Large intestine (tissue), 3 donors: Measurements from ENCODE around the gene ATL1. TPM values are rescaled to one million over a fixed set of nuclear protein-coding genes. Genes with fewer than 3 reads are reported as not detected.
"Not testable (repeated sequence)": the region's sequence is repeated elsewhere in the genome, so short reads cannot be mapped to it uniquely, and the experiment has no call there.

Source experiments
- DNase-seq, 2 donors: peaks; one replicate each; pipeline versions ENCODE4 v3.0.0 to v3.0.0-alpha.2; 2013
- H3K27ac ChIP-seq: one replicate; pipeline ENCODE4 v1.5.1; 2013; ENCODE audit warnings: low read length
- H3K27me3 ChIP-seq: 2 replicates; pipeline ENCODE4 v1.6.1; 2013; ENCODE audit warnings: low read length; ENCODE audit not compliant: control insufficient read depth, insufficient read depth
- H3K36me3 ChIP-seq: 2 replicates; pipeline ENCODE4 v1.6.1; 2013; ENCODE audit warnings: low read length; ENCODE audit not compliant: control insufficient read depth, insufficient read depth
- H3K4me1 ChIP-seq: one replicate; pipeline ENCODE4 v1.6.1; 2013; ENCODE audit warnings: low read length; ENCODE audit not compliant: control insufficient read depth, insufficient read depth
- H3K4me3 ChIP-seq: one replicate; pipeline ENCODE4 v1.5.1; 2013; ENCODE audit warnings: low read length
- H3K9me3 ChIP-seq: one replicate; pipeline ENCODE4 v1.6.1; 2013; ENCODE audit warnings: mild to moderate bottlenecking, low read depth, low read length, moderate library complexity; ENCODE audit not compliant: control insufficient read depth
- WGBS: methylation state at CpG from one replicate; pipeline ENCODE4 v1.1.5; 2013; ENCODE audit warnings: low lambda C conversion rate; ENCODE audit not compliant: insufficient coverage; 5-methylcytosine and 5-hydroxymethylcytosine counted together
- polyA plus RNA-seq: library from polyadenylated mRNA; unstranded; fragments of 120-200 nt; gene quantifications from one replicate; pipeline ENCODE4 v1.2.1, GENCODE V29; 2013

ATL1 gene
- polyA plus RNA-seq, 1 donor, result 13.2 TPM

- peaks cover 4% of the 10 kb centered on the region for H3K4me1 ChIP-seq
- no peak overlapping the region for H3K4me3 ChIP-seq
- peaks cover 4% of the 10 kb centered on the region for H3K36me3 ChIP-seq
- DNase-seq, result no peak
- H3K27ac ChIP-seq, result no peak overlapping the region
- H3K9me3 ChIP-seq, result no peaks in the 10 kb centered on the region
- H3K27me3 ChIP-seq, result no peaks in the 10 kb centered on the region
- 100% methylated on average over 1 of the region's 3 CpGs for WGBS
Measured at GRCh38 chr14:50534416-50534815, 25.5 kb upstream of the ATL1 start.

- Histone ChIP-seq H3K9me3 (no peaks in the 10 kb centered on the region), H3K36me3 (peaks cover under 1% of the 10 kb centered on the region), H3K4me3 (no peak overlapping the region), H3K27me3 (no peaks in the 10 kb centered on the region), H3K27ac (no peak overlapping the region), H3K4me1 (peaks cover 2% of the 10 kb centered on the region)
- DNase-seq, result no peak
- 100% methylated on average over 1 of the region's 1 CpG for WGBS
Measured at GRCh38 chr14:50534997-50535396, 24.9 kb upstream of the ATL1 start.

DNA sequence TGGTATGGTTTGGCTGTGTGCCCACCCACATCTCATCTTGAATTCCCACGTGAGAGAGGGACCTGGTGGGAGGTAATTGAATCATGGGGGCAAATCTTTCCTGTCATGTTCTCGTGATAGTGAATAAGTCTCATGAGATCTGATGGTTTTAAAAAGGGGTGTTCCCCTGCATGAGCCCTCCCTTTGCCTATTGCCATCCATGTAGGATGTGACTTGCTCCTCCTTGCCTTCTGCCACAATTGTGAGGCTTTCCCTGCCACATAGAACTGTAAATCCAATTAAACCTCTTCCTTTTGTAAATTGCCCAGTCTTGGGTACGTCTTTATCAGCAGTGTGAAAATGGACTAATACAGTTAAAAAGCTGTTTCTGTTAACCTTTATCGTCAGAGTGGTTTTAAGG lies 21.9 kb upstream of the ATL1 start:
- 50% methylated on average over 2 of the region's 4 CpGs for WGBS
- not testable (repeated sequence) for H3K4me3 ChIP-seq, H3K36me3 ChIP-seq, H3K9me3 ChIP-seq, H3K27ac ChIP-seq, DNase-seq, H3K4me1 ChIP-seq, H3K27me3 ChIP-seq

- H3K27me3 ChIP-seq, result no peaks in the 10 kb centered on the region
- H3K27ac ChIP-seq, result peak overlapping the region; percentile 44
- H3K4me1 ChIP-seq, result peaks cover 6% of the 10 kb centered on the region
- no peaks in the 10 kb centered on the region for H3K9me3 ChIP-seq
- no peak overlapping the region for H3K4me3 ChIP-seq
- H3K36me3 ChIP-seq, result no peaks in the 10 kb centered on the region
- DNase-seq, result no peak
Measured at GRCh38 chr14:50539051-50539450, 20.9 kb upstream of the ATL1 start.

DNA sequence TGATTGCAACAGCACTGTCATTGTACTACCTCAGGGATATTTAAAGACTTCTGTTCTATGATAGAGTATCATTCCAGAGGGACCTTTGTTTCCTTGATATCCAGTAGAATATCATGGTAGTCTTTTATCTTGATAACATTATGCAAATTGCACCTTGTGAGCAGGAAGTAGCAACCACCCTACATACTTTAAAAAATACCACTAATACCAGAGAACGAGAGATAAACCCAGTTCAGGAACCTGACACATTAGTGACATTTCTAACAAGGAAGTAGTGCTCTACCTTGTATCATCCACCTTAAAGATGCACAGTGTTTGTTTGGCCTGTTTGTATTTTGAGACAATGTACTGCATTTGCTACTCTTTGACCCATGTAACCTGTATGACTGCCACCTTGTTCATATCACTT lies 18.8 kb upstream of the ATL1 start:
- DNase-seq, result peak; percentile 26 to 79
- H3K4me1 ChIP-seq, result peaks cover 6% of the 10 kb centered on the region
- H3K9me3 ChIP-seq, result no peaks in the 10 kb centered on the region
- H3K27ac ChIP-seq, result peak overlapping the region; percentile 79
- no peaks in the 10 kb centered on the region for H3K27me3 ChIP-seq
- no peak overlapping the region for H3K4me3 ChIP-seq
- H3K36me3 ChIP-seq, result no peaks in the 10 kb centered on the region
- WGBS, result no CpG with 5 or more reads among the region's 1 CpG

DNA sequence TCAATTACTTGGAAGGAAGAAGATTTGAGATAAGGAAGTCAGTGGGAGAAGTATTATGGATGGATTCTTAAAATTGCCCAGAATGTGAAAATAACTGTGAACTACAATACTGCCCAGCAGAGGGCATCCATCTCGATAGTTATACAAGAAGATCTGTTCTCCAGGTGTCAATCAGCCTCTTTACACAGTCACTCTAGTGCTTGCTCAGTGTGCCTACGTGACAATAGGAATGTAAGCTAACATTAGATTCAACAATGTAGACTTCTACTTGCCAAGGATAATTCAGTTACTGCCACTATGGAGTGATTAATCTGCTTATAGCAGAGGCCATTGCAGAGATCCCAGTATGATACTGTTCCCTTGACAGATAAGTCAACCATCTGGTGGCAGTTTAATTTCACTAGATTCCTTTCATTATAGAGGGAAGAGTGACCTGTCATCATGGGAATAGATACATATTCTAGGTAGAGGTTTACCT lies 17.0 kb upstream of the ATL1 start:
- H3K4me3 ChIP-seq, result no peak overlapping the region
- peaks cover 6% of the 10 kb centered on the region for H3K4me1 ChIP-seq

DNA sequence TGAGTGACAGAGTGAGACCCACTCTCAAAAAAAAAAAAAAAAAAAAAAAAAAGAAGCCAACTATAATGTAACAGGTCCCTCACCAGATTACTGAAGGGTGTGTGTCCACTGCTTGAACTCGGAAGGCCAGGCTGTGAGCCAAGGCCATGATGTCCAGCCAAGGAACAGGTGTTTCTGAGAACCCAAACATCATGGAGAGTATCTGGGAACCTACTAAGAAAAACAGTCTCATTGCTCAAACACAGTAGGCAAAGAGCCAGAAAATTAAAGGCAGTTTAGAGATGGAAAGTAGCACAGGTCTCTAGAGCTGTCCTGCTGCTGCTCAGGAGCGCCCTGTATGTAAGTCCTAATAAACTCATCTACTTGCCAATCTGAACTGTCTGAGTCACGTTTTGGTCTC lies 15.0 kb upstream of the ATL1 start:
- DNase-seq, result no peak
- no peaks in the 10 kb centered on the region for H3K27me3 ChIP-seq
- H3K4me3 ChIP-seq, result no peak overlapping the region
- no CpG with 5 or more reads among the region's 3 CpGs for WGBS
- H3K36me3 ChIP-seq, result no peaks in the 10 kb centered on the region
- no peaks in the 10 kb centered on the region for H3K9me3 ChIP-seq
- no peak overlapping the region for H3K27ac ChIP-seq
- peaks cover 6% of the 10 kb centered on the region for H3K4me1 ChIP-seq

More for the DNA sequence above, 17.0 kb upstream of the ATL1 start:
- no CpG with 5 or more reads among the region's 2 CpGs for WGBS
- Histone ChIP-seq H3K27ac (no peak overlapping the region), H3K27me3 (no peaks in the 10 kb centered on the region), H3K36me3 (no peaks in the 10 kb centered on the region), H3K9me3 (no peaks in the 10 kb centered on the region)
- DNase-seq, result peak in 1 of 2 donors; percentile 36

- Histone ChIP-seq H3K9me3 (no peaks in the 10 kb centered on the region), H3K27ac (no peak overlapping the region), H3K4me3 (no peak overlapping the region), H3K4me1 (peaks cover 5% of the 10 kb centered on the region), H3K36me3 (no peaks in the 10 kb centered on the region), H3K27me3 (no peaks in the 10 kb centered on the region)
- DNase-seq, result no peak
- no CpG with 5 or more reads among the region's 3 CpGs for WGBS
Measured at GRCh38 chr14:50545618-50546017, 14.3 kb upstream of the ATL1 start.

DNA sequence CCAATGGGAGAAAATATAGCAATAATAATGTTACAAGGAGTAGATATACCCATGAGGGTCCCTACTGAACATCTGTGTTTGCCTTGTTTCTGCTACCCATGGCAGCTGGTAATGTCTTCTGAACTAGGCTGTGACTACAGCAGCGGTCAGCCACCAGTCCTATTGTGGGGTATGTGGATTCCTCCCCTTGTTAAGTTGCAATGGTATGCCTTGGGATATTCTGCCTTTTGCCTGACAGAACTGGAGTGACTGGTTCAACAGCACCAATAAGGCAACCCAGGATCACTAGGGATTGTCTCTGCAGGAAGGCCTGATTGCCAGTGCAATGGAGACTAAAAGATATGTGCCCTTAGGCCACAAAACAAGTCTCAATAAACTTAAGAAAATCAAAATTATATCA lies 9.7 kb upstream of the ATL1 start:
- no peaks in the 10 kb centered on the region for H3K36me3 ChIP-seq

GRCh38 chr14:50551877-50552276 lies 8.1 kb upstream of the ATL1 start:
- no peak for DNase-seq
- no peaks in the 10 kb centered on the region for H3K4me1 ChIP-seq
- H3K36me3 ChIP-seq, result no peaks in the 10 kb centered on the region

More for the DNA sequence above, 9.7 kb upstream of the ATL1 start:
- no peaks in the 10 kb centered on the region for H3K4me1 ChIP-seq
- no peak overlapping the region for H3K27ac ChIP-seq
- no peak for DNase-seq
- no peak overlapping the region for H3K4me3 ChIP-seq
- no peaks in the 10 kb centered on the region for H3K9me3 ChIP-seq
- H3K27me3 ChIP-seq, result no peaks in the 10 kb centered on the region
- WGBS, result no CpG with 5 or more reads among the region's 1 CpG

GRCh38 chr14:50552796-50553195 lies 7.1 kb upstream of the ATL1 start:
- not testable (repeated sequence) for H3K27me3 ChIP-seq, H3K4me1 ChIP-seq, H3K36me3 ChIP-seq, H3K27ac ChIP-seq, H3K9me3 ChIP-seq, DNase-seq, H3K4me3 ChIP-seq
- 100% methylated on average over 1 of the region's 3 CpGs for WGBS

More at GRCh38 chr14:50551877-50552276, 8.1 kb upstream of the ATL1 start:
- Histone ChIP-seq H3K9me3 (no peaks in the 10 kb centered on the region), H3K27me3 (no peaks in the 10 kb centered on the region), H3K4me3 (no peak overlapping the region), H3K27ac (no peak overlapping the region)
- WGBS, result 75% methylated on average over 1 of the region's 3 CpGs
